Stimulated activated CD4-positive, alpha-beta T cell treated with anti-CD3 and anti-CD28 coated beads, TNF-alpha, amount 100 ng/mL, for 48 hours (primary cell): Measurements from ENCODE around the gene AKT1.
"Not testable (repeated sequence)": the region's sequence is repeated elsewhere in the genome, so short reads cannot be mapped to it uniquely, and the experiment has no call there.

Experiments used
- DNase-seq, 3 donors: peaks; one replicate each; pipeline ENCODE4 v3.0.0-alpha.2; 2020; ENCODE audit warnings: low read depth in 3 of 3

Gene AKT1

DNA sequence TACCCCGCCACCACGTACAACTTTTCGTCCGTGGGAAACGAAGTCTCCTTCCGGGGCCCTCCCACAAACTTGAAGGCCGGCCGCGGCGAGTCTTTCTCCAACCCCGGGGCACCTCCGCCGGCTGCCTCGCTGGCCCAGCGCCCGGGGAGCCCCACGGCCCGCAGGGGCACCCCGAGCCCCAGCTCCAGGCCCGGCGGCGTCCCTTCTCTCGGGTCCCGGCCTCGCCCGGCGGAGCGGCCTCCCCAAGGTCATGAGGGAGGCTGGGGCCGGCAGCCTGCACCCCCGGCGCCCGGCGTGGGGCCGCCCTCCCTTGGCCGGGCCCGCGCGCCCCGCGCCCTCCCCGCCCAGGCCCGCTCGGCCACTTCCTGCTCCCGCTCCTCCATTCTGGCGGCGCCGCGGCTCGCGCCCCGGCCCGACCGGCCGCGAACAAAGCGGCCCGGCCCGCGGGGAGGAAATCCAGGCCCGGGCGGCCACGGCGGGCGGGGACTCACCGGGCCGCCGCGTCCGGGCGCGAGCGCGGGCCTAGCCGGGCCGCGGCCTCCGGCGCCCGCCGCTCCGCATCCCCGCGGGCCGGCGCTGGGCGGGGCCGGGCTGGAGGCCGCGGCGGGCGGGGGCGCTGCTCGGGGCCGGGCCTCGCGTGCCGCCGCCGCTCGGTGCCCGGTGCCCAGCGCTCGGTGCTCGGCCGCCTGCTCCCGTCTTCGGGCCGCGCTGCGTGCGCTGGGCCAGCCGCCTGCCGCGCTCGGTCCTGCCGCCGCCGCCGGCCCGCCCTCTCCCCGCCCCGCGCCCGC, at the start of gene AKT1:
TSS of gene AKT1 (minus strand) at position 756 of the 788 bp plus-strand sequence. CDS start 3,105 bp downstream, outside the sequence.
- no peak for DNase-seq

DNA sequence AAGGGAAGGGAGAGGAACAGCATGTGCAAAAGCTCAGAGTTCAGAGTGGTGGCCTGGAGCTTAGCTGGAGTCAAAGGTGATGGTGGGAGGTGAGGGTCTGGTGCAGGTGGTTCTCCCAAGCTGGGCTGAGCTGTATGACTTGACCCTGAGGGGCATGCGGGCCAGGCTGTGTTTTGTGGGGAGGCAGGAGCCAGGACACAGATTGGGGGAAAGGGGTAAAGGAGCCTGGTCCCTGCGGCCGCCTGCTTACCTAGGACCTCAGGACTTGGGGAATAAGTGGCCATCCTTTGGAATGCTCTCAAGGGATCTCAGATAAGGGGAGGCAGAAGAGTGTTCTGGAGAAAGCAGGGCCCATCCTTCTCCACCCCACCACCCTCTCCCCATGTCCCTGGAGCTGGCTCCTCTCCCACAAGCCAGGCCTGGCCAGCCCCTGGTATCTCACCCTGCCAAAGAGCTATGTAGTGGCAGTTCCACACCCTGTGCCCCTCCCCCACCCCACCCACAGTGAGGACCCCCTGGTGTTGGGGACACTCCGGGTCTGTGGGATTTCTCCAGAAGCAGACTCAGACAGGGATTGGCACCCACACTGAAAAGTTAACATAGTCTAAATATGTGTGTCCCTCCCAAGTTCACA, 49.6 kb upstream of the AKT1 start:
- no peak for DNase-seq

DNA sequence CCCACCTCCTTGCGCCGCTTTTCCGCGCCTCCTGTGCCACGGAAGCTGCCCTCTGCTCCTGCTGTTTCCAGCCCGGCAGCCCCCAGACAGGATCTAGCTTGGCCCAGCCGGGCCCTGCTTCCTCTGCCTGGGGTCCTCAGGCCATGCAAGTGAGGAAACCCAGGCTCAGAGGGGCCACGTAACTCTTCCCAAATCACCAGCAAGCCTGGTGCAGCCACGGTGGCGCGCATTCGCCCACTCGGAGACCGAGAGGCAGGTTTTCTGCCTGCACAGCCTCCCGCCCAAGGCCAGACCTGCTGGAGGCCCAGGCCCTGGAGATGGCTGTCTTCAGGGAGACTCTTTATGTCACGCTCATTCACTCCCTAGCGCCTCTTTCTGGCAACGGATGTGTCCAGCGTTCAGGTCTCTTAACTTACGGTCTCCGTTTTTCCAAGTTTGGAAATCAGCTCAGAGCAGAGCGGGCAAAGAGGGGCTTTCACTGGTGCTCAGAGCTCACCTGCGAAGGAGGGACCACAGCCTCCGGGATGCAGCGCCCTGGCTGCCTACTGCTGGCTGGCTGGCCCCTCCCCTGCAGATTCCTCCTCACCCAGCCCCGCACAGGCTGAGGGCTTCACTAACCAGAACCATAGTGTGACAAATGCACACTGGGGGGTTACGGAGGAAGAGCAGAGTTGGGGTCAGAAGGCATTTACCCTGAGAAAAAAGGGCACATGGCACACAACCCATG, 48.9 kb upstream of the AKT1 start:
- DNase-seq, result no peak

DNA sequence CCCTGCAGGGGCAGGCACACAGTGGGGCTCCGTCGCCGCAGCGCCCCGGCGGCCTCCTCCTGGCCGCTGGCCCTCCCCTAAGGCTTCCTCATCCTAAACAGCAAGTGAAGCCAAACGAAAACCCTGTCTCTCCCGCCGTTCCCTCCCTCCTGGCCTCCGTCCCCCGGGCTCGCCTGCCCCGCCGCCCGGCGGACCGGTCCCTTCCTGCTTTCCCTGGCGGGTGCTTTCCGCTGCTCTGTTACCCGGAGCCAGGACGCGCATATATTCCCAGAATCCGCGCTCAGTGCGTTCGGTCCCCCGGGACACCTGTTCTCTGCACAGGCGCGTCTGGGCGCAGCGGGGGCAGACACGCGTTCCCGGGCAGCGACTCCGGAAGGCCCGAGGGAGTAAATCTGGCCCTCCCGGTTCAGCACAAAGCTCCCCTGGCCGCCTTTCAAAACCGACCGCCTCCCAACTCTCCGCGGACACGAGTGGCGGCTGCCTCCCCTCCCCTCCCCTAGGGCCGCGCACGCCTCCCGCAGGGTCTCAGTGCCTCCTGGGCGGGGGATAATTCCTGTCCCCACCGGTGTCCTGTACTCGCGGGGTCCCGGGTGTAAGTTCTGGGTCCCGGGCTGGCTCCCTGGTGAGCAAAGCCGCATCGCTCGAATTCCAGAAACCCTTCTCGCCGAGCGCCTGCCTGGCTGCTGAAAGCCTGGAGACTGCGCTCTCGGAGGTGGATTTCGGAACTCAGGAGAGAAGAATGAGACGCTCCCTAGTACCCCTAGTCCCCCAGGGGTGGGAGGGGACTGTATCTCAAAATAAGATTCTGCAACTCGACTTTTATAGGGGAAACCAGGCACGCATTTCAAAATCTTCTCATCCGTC, 48.1 kb upstream of the AKT1 start:
- no peak for DNase-seq

DNA sequence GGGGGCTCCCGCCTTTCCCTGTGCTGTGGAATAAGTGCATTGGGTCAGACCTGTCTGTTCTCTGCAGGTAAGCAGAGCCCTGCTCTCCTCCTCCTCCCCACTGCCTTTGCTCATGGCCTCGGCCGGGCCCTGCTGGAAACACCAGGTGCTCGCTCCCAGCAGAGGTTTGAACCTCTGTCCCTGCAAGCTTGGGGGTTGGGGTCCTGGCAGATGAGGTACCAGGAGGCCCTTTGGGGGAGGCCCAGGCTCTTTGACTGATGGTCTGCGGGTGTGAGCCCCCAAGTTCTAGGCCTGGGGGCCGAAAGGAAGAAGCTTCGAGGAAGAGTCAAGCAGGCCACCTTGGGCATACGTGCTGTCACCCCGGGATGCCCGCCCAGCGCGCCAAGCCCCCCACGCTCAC, 47.5 kb upstream of the AKT1 start:
- no peak for DNase-seq

DNA sequence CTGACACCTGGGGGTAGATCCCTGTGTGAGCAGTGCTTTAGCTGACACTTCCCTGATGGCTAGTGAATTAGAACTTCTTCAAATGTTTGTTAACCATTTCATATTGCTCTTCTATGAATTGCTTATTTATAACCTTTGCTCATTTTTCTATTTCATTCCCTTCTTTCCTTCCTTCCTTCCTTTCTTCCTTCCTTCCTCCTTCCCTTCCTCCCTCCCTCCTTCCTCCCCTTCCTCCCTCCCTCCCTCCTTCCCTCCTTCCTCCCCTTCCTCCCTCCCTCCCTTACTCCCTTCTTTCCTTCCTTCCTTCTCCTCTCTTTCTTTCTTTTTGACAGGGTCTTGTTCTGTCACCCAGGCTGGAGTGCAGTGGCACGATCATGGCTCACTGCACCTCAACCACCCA, 46.2 kb upstream of the AKT1 start:
- DNase-seq, result no peak

DNA sequence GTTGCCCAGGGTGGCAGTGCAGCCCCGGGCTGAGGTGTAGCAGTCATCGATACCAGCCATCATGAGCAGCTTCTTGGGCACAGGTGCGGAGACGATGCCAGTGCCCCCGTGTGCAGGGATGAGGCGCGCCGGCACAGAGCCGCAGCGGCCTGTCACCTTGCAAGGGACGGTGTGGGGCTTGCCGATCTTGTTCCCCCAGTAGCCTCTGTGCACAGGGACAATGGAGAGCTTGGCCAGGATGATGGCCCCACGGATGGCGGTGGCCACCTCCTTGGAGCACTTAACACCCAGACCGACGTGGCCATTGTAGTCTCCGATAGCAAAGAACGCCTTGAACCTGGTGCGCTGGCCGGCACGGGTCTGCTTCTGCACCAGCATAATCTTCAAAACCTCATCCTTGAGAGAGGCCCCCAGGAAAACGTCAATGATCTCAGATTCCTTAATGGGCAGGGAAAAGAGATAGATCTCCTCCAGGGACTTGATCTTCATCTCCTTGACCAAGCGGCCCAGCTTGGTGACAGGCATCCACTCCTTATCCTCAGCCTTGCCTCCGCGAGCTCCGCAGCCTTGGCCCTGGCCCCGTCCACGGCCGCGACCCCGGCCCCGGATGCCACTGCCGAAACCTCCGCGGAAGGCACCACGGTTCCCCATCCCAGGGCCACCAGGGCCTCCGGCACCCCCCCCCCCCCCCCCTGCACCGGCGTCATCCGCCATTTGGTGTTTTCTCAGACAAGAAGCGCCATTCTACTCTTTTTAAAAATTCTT, 40.8 kb upstream of the AKT1 start:
- not testable (repeated sequence) for DNase-seq

DNA sequence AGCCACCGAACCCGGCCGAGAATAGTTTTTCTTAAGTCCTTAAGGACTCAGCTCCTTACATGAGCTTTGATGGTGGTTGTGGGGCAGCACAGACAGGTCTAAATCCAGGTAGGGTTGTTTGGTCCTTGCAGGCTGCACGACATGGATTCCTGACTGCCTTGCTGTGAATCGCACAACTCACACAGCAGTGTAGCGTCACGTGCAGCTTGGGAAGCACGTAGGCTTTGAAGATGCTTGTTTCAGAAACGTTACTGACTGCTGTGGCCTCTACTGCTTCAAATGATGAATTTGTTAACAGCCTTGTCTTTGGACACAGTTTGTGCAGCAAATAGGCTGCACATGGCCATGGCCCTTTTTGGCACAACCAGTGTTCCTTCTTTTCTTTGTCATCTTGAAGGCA, 35.2 kb upstream of the AKT1 start:
- DNase-seq, result no peak

DNA sequence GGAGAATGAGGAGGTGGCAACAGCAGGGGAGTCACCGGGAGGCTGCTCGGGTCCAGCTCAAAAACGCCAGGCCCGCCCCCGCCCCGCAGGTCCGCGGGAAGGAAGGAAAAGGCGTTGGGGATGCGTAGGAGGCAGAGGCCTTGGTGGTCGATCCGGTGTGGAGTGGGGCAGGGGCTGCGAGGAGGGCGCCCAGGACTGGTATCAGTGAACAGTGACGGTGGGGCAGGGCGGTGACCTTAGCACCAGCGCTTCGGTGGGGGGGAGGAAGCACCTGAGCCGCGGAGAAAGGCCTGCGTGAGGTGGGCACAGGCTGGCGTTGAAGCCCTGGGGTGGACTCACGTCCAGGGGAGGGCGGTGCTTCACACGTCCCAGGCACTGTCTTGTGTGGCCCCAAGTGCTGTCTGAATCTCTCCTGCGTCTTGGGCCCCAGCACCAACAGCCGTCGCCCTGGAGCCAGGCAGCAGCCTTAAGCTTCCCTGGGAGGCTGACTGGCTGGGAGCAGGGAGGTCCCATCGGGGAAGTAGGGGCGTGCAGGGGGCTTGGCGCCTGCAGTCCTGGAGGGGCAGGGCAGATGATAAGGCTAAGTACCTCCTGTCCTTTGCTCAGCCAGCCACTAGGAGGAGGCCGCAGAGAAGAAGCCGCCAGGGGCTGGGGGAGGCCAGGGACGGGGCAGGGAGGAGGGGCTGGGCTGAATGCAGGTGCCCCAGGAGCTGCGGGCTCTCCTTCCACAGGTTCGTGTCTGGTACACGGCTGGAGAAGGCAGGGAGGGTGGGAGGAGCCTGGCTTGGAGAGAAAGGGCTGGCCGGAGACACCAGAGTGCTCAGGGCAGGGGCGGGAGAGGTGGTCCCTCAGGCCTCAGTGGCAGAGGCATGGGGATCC, 31.9 kb upstream of the AKT1 start:
- peak in 2 of 3 donors; percentile 36 to 52 for DNase-seq

DNA sequence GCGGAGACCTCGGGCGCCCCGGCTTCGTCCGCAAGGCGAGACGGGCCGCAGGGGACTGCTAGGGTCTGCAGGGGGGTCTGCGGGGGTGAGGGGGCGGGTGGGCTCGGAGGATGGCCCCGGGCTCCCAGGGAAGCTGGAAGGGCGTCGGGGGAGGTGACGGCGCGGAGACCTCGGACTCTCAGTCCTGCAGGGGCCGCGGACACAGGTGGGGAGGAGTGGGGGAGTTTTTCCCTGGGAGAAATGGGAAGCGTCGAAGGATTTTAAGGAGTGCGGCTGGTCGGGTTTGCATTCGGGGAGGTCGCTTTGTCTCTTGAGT, 31.3 kb upstream of the AKT1 start:
- DNase-seq, result no peak

DNA sequence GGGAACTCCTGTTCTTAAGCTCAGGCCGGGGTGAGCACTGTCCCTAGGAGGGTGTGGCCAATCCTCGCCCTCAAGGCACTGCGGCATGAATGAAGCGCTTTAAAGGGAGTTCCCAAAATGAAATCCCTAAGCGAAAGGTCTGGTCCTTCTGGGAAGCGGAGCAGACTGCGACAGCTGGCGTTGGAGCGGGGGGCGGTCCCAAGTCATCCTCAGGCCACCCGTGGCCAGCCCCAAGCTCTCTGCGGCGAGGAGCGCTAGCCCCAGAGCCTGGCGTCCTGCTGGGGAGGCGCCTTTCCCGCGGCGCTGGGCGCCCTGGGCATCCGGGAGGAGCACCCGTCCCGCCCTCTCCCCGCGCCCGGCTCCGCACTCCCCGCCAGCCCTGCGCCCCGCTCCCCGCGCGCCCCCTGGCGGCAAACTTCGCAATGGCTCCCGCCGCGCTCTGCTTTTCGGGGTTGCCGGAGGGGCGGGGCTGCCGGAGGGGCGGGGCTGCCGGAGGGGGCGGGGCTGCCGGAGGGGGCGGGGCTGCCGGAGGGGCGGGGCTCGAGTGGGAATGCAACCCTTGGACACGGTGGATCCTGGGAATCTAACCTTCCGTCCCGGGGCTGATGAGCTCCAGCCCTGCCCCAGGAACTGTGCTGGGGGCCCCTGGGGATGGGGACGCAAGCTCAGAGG, 30.8 kb upstream of the AKT1 start:
- DNase-seq, result peak; percentile 84 to 94 (median 94)

DNA sequence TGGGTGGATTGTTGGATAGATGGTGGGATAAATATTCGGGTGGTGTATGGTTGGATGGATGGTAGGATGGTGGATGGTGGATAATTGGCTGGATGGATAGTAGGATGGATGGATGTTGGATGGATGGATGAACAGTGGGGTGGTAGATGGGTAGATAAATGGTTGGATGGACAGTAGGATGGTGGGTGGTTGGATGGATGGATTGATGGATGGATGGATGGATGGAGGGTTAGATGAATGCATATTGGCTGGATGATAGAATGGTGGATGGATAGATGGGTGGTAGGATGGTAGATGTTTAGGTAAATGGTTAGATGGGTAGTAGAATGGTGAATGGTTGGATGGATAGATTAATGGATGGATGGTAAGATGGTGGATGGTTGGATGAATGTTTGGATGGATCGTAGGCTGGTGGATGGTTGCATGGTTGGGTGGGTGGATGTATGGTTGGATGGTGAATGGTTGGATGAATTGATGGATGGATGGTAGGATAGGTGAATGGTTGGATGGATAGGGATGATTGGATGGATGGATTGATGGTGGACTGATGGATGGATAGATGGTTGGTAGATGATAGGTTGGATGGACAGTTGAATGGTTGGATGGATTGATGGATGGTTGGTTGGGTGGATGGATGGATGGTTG, 28.9 kb upstream of the AKT1 start:
- DNase-seq, result no peak

DNA sequence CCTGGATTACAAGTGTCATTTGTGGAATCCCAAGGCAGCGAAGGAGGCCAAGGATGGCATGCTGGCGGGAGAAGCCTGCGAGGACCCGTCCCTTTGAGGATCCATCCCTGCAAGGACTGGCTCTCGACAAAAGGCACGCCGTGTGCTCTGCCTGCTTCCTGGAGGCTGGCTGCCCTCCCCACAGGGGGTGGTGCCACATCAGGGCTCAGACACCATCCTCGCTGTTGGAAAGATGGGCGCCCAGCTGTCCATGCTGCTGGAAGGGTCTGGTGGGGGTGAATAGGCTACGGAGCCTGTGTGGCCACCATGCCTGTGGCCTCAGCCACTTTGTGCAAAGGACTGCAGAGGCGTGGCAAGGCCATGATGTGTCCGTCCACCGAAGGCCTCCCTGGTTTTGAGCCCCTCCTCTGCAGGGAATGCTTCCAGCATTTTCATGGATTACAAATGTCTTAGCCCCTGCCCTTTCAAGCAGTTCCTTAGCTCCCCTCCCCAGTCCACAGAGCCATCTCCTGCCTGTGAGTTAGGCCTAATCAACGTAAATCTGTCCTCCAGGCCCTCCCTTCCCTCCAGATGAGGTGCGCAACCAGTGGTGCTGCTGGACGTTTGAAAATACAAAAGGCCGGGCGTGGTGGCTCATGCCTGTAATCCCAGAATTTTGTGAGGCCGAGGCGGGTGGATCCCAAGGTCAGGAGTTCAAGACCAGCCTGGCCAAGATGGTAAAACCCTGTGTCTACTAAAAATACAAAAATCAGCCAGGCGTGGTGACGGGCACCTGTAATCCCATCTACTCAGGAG, 27.5 kb upstream of the AKT1 start:
- no peak for DNase-seq

DNA sequence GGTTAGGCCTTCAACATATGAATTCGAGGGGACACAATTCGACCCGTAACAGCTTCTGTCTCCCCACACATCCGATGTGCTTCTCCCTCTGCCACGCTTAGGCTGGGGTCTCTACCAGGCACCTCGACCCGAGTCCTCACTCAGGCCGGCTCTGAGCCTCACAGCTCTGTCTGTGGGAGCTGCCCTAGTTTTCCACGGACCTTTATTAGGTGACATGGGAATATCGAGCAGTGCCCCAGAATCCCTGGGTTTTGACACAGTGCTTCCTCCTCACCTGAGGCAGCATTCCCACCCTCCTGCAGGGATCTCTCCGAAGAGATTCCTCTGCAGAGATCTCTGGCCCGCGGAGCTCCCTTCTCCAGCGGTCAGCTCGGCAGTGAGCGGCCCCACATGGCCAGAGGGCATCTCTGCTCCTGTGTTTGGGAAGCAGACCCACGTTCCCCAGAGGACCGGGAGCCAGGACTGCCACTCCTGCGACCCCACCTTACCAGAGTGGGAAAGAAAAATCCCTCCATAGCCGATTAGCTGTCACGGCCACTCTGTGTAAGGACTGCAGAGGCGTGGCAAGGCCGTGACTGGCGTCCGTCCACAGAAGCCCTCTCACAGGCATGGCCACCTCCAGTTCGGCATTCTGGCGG, 26.5 kb upstream of the AKT1 start:
- DNase-seq, result no peak

DNA sequence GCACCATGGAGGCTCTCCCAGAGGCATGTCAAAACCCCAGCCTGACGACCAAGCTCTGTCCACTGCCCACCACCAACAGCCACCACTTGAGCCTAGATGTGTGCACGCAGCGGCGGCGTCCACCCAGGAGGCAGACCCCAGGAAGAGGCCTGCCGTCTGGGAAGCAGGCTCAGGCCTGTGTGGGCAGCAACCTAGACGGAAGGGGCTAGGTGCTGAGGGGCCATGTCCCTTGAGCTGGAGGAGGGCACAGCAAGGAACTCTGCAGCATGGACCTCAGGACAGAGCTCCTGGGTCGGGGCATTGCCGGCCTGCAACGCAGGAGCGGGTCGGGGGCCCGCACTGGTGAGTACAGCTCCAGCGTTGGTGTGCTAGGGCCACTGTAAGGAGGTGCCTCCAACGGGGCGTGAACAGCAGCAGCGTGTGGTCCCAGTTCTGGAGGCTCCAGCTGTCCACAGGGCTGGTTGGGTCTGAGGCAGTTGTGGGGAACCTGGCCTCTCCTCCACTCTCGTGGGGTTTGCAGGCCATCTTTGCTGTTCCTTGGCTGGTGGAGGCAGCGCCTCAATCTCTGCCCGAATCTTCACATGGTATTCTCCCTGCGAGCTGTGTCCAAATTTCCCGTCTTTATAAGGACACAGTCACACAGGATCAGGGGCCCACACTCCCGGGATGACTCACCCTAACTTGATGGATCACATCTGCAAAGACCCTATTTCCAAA, 25.8 kb upstream of the AKT1 start:
- DNase-seq, result no peak

DNA sequence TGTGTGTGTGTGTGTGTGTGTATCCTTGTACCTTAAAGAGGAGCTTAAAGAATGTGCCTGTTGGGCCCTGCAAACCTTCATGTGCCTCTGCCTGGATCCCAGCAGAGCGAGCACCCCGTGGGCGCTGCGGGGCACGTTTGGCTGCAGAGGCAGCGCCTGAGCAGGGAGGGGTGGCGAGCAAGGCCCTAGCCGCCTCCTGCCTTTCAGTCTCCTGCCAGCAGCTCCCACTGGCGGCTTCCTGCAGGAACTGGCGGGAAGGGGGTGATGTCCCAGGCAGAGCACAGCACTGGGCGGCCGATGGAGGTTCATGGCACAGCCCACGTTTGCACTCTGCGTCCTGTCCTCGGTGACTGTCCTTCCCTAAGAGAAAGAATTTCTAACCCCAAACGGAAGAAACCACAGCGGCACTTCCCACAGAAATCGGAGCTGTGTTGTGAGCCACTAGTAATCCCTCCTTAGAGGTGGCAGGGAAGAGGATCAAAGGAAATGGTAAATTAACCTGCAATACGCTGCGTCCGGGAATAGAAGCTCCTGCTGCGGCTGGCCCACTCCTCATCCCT, 25.2 kb upstream of the AKT1 start:
- DNase-seq, result no peak

DNA sequence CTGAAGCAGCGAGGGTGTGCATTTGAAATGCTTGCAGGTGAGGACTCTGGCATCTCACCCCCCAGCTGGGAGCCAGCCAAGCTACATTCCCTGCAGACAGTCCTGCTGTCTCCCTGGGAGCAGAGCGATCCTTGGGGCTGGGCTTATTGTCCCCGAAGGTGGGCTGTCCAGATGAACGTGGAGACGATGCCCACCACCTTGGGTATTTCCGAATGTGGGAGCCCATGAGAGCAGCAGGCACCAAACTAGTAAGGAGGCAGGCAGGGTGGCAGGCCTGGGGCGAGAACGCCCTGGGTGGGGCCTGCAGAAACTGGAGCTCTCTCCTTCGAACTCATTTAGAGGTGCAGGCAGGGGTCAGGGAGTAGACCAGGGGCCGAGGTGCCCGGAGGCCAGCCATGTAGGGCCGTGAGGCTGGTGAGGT, 23.8 kb upstream of the AKT1 start:
- DNase-seq, result no peak
